ENCODE data around the gene TPSAB1.

Gene TPSAB1

DNA sequence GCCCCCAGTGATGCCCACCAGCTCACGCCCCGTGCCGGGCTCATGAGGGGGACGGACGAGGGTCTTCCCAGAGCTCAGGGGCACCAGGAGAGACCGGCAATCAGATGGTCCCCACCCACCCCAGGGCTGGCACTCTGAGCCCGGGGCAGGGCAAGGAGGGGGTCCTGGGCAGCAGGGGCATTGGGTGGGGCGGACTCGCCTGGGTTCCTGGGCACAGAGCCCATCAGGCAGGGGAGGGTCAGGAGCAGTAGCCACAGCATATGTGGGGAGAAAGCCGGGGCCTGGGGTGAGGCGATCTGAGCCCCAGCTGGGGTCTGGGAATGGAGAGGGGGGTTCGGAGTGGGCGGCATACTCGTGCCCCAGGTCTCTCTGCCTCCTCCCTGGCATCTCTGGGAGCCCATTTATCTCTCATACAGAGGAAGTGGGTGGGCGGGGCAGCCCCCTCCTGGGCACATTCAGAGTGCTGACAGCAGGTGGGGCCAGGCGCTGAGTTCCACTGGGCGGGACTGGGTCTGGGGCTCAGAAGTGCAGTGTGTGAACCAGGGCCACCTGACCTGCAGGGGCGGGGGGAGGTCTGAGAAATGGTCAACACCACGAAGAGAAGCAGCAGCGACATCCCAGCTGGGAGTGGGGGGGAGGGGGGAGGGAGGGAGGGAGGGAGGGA, 48.4 kb downstream of the TPSAB1 start:
- no peak for DNase-seq

DNA sequence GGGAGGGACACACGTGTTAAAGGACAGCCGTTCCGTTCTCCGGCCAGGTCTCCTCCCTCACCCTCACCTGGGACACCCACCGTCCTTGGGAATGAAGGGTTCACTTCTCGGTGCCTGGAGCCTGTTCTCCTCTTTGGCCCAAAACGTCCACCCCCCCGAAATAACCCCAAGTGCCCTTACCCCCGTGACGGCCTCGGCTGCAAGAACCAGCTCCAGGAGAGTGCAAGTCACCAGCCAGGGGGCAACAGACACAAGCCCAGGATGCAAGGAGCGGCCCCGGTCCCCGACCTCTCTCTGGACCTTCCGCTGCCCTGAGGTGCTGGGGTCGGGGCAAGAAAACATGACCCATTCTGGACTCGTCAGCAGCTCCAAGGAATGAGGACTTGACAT, 49.0 kb downstream of the TPSAB1 start:
- no peak for DNase-seq

DNA sequence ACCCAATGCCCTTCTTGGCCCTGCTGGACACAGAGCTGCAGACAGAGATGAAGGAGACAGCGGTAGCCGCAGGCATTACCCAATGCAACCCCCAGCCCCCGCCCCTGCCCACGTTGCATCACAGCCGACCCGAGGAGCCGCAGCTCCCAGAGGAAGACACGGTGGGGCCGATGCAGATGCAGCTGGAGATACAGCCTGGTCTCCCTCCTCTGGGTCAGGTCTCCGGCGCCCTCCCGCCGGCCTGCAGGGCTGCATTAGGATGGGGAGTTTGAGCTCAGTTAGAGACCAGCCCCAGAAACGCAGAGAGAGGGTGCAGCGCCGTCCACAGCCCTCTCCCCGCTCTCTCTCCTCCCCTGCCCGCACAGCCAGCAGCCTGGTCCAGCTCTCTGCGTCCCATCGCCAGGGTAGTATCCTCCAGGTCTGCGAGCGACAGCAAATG, 49.6 kb downstream of the TPSAB1 start:
- no peak for DNase-seq

DNA sequence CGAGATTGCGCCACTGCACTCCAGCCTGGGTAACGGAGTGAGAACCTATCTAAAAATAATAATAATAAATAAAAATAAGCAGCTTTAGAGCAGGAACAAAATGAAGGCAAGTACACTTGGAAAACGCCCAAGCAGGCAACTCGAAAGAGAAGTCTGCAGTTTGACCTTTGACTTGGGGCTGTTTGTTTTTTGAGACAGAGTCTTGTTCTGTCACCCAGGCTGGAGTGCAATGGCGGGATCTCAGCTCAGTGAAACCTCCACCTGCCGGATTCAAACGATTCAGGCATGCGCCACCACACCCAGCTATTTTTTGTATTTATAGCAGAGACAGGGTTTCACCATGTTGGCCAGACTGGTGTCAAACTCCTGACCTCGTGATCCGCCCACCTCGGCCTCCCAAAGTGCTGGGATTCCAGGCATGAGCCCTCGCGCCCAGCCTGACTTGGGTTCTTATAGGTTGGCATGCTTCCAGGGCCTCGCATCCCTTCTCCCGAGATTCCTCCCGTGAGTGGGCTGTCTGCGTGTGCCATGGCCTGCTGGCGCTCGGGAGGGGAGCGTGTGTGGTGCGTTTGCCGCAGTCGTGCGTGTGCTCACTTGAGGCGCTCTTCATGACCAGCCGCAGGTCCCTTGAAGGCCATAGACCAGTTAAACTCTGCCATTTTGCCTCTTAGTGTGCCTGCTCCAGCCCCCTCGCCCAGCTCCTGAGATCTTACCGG, 50.5 kb downstream of the TPSAB1 start:
- no peak for DNase-seq

DNA sequence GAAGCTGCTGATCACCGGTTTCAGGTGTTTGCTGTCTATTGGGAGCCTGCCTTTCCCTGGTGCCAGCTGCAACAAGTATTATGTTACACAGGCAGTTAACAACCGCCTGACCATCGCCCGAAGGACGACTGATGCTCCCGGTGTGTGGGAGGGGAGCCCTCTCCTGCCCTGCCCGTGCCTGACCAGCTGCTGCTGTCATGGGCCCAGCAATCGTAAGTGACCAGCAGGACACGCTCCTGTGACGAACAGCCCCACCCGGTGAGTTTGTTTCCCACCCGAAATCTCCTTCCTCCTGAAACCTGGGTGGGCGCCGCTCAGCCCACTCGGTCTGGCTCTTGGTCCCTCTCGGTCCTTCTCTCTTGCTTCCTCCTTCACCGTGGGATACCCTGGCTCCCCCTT, 51.1 kb downstream of the TPSAB1 start:
- no peak for DNase-seq

Data from activated gamma-delta T cell treated with Interleukin-2 at 50 U/mL for 16 hours (primary cell).